CD4-positive, alpha-beta memory T cell (primary cell): ENCODE data around the gene MTPN. TPM values are rescaled to one million over a fixed set of nuclear protein-coding genes. Genes with fewer than 3 reads are reported as not detected.

Experiments
- CTCF ChIA-PET: fragments of 350-600 bp; sonication (Branson Sonifier 250); formaldehyde crosslinking; loops from one replicate; lab custom pipeline; 2021; ENCODE audit warnings: inconsistent platforms; ENCODE audit not compliant: partially characterized antibody; lab: Charles Lee
- POLR2A ChIA-PET: fragments of 350-600 bp; sonication (Branson Sonifier 250); formaldehyde crosslinking; loops from one replicate; lab custom pipeline; 2021; ENCODE audit not compliant: partially characterized antibody; lab: Charles Lee
- DNase-seq, 5 donors: peaks; one replicate each; pipeline versions ENCODE4 v3.0.0 to v3.0.0-alpha.2; 2020 to 2022; ENCODE audit warnings: mixed read lengths in 1 of 5
- H3K27ac ChIP-seq: one replicate; pipeline ENCODE4 v1.7.0; 2013; ENCODE audit warnings: low read depth, low read length
- H3K27me3 ChIP-seq: 2 replicates; pipeline ENCODE4 v1.7.0; 2013; ENCODE audit warnings: mild to moderate bottlenecking, low read length, moderate library complexity; ENCODE audit not compliant: insufficient read depth
- H3K36me3 ChIP-seq: 2 replicates; pipeline ENCODE4 v1.7.0; 2013; ENCODE audit warnings: mild to moderate bottlenecking, low read length, moderate library complexity; ENCODE audit not compliant: insufficient read depth
- H3K4me1 ChIP-seq: 2 replicates; pipeline ENCODE4 v1.7.0; 2013; ENCODE audit warnings: mild to moderate bottlenecking, low read length, moderate library complexity; ENCODE audit not compliant: insufficient read depth
- H3K4me3 ChIP-seq, 2 donors: one replicate each; pipeline ENCODE4 v1.7.0; 2013; ENCODE audit warnings: low read length in 2 of 2, mild to moderate bottlenecking in 1 of 2
- H3K9me3 ChIP-seq, 2 donors: one replicate each; pipeline ENCODE4 v1.7.0; 2013; ENCODE audit warnings: low read length in 2 of 2, control low read depth in 1 of 2; ENCODE audit not compliant: control insufficient read depth in 1 of 2
- H3K27ac Mint-ChIP-seq, 7 donors: one replicate each; pipeline ENCODE4 v1.8.0; 2020 to 2021; ENCODE audit warnings: mixed read lengths in 7 of 7, mild to moderate bottlenecking in 6 of 7, inconsistent platforms in 3 of 7, moderate library complexity in 3 of 7
- H3K27me3 Mint-ChIP-seq, 2 donors: one replicate each; pipeline ENCODE4 v1.8.0; 2020 to 2021; ENCODE audit warnings: mixed read lengths in 2 of 2
- H3K36me3 Mint-ChIP-seq, 2 donors: one replicate each; pipeline ENCODE4 v1.8.0; 2020 to 2021; ENCODE audit warnings: mixed read lengths in 2 of 2, inconsistent platforms in 1 of 2, mild to moderate bottlenecking in 1 of 2
- H3K4me1 Mint-ChIP-seq, 4 donors: one replicate each; pipeline ENCODE4 v1.8.0; 2020 to 2021; ENCODE audit warnings: mixed read lengths in 4 of 4, mild to moderate bottlenecking in 1 of 4
- H3K4me3 Mint-ChIP-seq, 8 donors: one replicate each; pipeline ENCODE4 v1.8.0; 2020 to 2021; ENCODE audit warnings: mixed read lengths in 8 of 8, mild to moderate bottlenecking in 7 of 8, moderate library complexity in 6 of 8, inconsistent platforms in 3 of 8
- H3K9me3 Mint-ChIP-seq, 8 donors: one replicate each; pipeline ENCODE4 v1.8.0; 2020 to 2021; ENCODE audit warnings: mixed read lengths in 8 of 8, mild to moderate bottlenecking in 5 of 8, inconsistent platforms in 3 of 8, moderate library complexity in 1 of 8
- intact Hi-C: fragments of 100-400 bp; cut with micrococcal nuclease; formaldehyde crosslinking; loops from one replicate; pipeline ENCODE4 v1.15.1; 2023
- polyA plus RNA-seq, 2 donors: library from polyadenylated mRNA; unstranded; fragments of 300-500 nt; fragmentation: Illumina TruSeq; gene quantifications; one replicate each; pipeline ENCODE4 v1.2.3, GENCODE V29; 2021
- total RNA-seq, 2 experiments: library from RNA; stranded (reverse); gene quantifications; one replicate each; pipeline ENCODE4 v1.2.3, GENCODE V29; 2021

The MTPN gene
- total and polyA plus RNA-seq, 4 experiments from 2014 or later, result 63.6 to 105 (median 83.8) TPM

DNA sequence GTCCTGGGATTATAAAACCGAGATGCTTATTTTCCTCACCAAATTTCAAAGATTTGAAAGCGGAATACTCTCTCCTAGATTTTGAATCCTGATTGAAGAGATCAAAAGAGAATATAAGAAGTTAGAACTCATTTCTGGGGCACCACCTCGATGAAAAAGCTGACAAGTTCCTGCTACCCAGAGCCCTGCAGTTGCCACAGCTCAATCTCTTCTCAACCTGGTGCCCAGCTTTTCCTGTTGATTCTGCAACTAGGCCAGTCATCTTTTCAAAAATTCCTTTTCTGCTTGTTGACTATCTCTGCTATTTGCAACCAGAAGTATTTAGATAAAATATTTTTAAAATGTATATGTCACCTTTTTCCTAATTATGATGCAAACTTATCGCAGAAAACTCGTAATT is 45.0 kb downstream of the MTPN start:
- peaks cover 53% of the 10 kb centered on the region for H3K4me1 ChIP-seq
- no peaks in the 10 kb centered on the region for H3K9me3 ChIP-seq
- H3K27ac Mint-ChIP-seq, result peak overlapping the region in 4 of 7 donors; percentile 22 to 71 (median 26)
- H3K27ac ChIP-seq, result no peak overlapping the region
- no peaks in the 10 kb centered on the region for H3K9me3 Mint-ChIP-seq
- peaks cover 38 to 66% (median 51%) of the 10 kb centered on the region in 4 donors for H3K4me1 Mint-ChIP-seq
- H3K4me3 Mint-ChIP-seq, result no peak overlapping the region
- DNase-seq, result no peak
- H3K4me3 ChIP-seq, result no peak overlapping the region
- H3K36me3 ChIP-seq, result peaks cover 15% of the 10 kb centered on the region
- no peaks in the 10 kb centered on the region for H3K27me3 Mint-ChIP-seq
- peaks cover 25 to 42% of the 10 kb centered on the region in 2 donors for H3K36me3 Mint-ChIP-seq
- intact Hi-C loops, result no loop called here
- CTCF ChIA-PET, result no interaction called here
- H3K27me3 ChIP-seq, result no peaks in the 10 kb centered on the region
- POLR2A ChIA-PET, result no interaction called here

DNA sequence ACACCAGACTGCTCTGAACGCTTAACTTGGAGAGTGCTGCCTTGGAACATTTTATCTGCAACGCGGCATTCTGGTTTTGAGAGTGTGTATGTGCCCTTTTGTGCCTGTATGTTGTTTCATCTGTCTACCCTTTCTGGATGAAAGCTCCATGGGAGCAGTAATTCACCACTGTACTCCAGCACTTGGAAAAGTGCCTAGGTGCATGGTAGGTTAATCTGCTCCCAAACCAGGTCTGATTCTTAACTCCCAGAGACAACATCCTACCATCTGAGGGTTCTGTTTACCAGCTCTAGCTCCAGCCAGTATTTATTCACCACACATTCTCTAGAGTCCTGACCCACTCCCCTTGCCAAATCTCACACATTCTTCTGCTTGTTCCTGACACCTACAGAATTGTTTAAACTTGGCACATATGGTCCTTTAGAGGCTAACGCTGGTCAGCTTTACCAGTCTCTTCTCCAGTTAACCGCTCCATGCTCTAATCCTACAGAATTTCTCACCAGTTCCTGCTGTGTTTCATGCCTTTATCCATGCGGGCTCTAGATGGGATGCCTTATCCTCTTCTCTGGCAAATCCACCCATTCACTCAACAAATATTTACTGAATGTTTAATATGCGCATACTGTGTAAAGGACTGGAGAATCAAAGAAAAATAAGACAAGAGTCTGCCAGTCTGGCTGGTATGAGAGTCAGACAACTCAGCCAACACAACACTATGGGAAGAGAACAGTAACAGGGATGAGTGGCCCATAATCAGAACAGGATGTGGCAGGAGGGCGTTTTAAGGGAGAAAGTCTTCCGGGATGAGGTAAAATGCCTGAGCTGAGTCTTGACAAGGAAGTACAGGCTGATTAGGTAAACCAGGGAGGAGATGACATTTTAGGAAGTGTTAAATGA is 46.3 kb downstream of the MTPN start:
- H3K4me3 ChIP-seq, result no peak overlapping the region
- Mint-ChIP-seq H3K27me3 (no peaks in the 10 kb centered on the region), H3K4me3 (no peak overlapping the region), H3K36me3 (peaks cover 30 to 52% of the 10 kb centered on the region in 2 donors), H3K9me3 (no peaks in the 10 kb centered on the region), H3K27ac (peak overlapping the region in 5 of 7 donors; percentile 2 to 90 (median 57)), H3K4me1 (peaks cover 32 to 54% (median 41%) of the 10 kb centered on the region in 4 donors)
- intact Hi-C loops, result no loop called here
- H3K4me1 ChIP-seq, result peaks cover 42% of the 10 kb centered on the region
- no peaks in the 10 kb centered on the region for H3K9me3 ChIP-seq
- no peaks in the 10 kb centered on the region for H3K27me3 ChIP-seq
- ChIA-PET CTCF (no interaction called here), POLR2A (no interaction called here)
- DNase-seq, result no peak
- H3K36me3 ChIP-seq, result peaks cover 15% of the 10 kb centered on the region
- H3K27ac ChIP-seq, result no peak overlapping the region

DNA sequence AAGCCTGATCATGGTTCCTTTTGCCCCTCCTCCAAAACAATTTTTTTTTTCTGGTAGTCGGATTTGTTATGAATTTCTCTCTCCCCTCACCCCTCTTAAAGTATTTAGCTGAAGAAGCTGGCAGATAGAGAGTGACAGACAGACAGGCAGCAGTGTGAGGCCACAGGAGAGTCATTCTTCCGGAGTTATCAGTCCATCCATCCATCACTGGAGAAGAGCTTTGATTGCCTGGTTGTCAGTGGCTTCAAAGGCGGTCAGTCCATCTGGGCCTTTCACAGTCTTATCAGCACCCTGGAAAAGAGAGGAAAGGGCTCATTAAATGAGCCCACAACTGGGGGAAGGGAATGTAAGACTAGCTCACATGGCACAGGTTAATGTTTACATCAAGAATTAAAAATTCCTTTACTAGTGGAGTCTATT is 47.4 kb downstream of the MTPN start:
- Histone ChIP-seq H3K27ac (no peak overlapping the region), H3K4me1 (peaks cover 31% of the 10 kb centered on the region), H3K27me3 (no peaks in the 10 kb centered on the region), H3K9me3 (no peaks in the 10 kb centered on the region), H3K36me3 (peaks cover 15% of the 10 kb centered on the region), H3K4me3 (no peak overlapping the region)
- DNase-seq, result no peak
- Mint-ChIP-seq H3K36me3 (peaks cover 30 to 50% of the 10 kb centered on the region in 2 donors), H3K4me3 (no peak overlapping the region), H3K9me3 (no peaks in the 10 kb centered on the region), H3K27me3 (no peaks in the 10 kb centered on the region), H3K4me1 (peaks cover 26 to 43% (median 32%) of the 10 kb centered on the region in 4 donors), H3K27ac (peak overlapping the region in 4 of 7 donors; percentile 10 to 77 (median 34))
- ChIA-PET CTCF (no interaction called here), POLR2A (no interaction called here)
- intact Hi-C loops, result no loop called here

DNA sequence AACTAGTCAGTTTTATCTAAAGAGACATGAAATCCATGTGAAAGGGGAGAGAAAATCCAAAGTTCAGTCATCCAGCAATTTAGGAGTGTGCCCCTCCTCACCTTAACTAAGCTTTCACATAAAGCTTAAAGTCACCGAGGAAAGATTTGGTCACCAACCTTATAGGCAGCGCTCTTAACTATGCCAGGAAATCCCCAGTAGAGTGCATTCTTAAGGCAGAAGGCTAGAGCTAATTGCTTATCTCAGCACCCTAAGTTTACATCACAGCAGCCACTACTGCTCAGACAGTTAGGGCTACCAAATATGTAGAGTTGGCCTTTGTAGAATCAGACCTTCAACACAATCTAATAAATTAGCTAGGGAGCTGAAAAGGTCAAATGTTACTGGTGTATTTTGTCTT is 47.9 kb downstream of the MTPN start:
- Mint-ChIP-seq H3K4me3 (no peak overlapping the region), H3K4me1 (peaks cover 21 to 38% (median 29%) of the 10 kb centered on the region in 4 donors), H3K27ac (peak overlapping the region in 1 of 7 donors; percentile 17), H3K27me3 (no peaks in the 10 kb centered on the region), H3K36me3 (peaks cover 30 to 50% of the 10 kb centered on the region in 2 donors), H3K9me3 (no peaks in the 10 kb centered on the region)
- ChIA-PET CTCF (no interaction called here), POLR2A (no interaction called here)
- Histone ChIP-seq H3K4me3 (no peak overlapping the region), H3K27ac (no peak overlapping the region), H3K9me3 (no peaks in the 10 kb centered on the region), H3K4me1 (peaks cover 26% of the 10 kb centered on the region), H3K27me3 (no peaks in the 10 kb centered on the region), H3K36me3 (peaks cover 15% of the 10 kb centered on the region)
- intact Hi-C loops, result no loop called here
- DNase-seq, result no peak

DNA sequence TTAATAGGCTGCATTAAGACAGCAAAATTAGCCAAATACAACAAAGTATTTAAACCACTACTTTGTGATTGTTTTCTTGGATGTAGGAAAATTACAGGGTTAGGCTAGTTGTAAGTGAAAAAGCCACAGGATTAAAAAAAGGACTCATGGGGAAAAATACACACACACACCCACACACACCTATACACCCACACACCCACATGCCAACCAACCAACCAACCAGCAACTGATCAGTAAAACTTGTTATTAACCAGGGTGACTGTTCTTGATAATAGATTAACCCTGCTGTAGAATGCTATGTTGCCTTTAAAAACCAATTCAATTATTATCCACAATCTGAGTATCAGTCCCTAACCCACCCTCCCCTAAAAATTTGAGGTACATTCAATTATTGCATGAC is 49.0 kb downstream of the MTPN start:
- DNase-seq, result no peak
- Histone ChIP-seq H3K36me3 (peaks cover 15% of the 10 kb centered on the region), H3K4me3 (no peak overlapping the region), H3K9me3 (no peaks in the 10 kb centered on the region), H3K27me3 (no peaks in the 10 kb centered on the region), H3K4me1 (peaks cover 16% of the 10 kb centered on the region), H3K27ac (no peak overlapping the region)
- Mint-ChIP-seq H3K36me3 (peaks cover 30 to 50% of the 10 kb centered on the region in 2 donors), H3K27me3 (no peaks in the 10 kb centered on the region), H3K4me3 (no peak overlapping the region), H3K4me1 (peaks cover 15 to 27% (median 20%) of the 10 kb centered on the region in 4 donors), H3K9me3 (no peaks in the 10 kb centered on the region), H3K27ac (no peak overlapping the region)
- intact Hi-C loops, result no loop called here
- CTCF ChIA-PET, result no interaction called here
- POLR2A ChIA-PET, result no interaction called here

DNA sequence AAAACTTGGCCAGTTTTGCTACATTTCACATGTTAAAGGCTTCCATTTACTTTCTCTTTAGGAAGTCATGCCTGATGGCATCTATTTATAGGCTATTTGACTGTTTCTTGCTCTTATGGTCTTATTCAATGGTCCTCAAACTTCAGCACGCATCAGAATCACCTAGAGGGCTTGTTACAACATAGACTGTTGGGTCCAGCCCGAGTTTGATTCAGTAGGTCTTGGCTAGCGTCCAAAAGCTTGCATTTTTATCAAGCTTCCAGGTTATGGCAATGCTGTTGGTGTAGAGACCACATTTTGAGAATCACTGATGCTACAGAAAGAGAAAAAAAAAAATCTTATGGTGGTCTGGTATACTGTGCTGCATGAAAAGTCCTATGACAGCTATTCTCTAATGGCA is 51.9 kb downstream of the MTPN start:
- Histone ChIP-seq H3K27ac (no peak overlapping the region), H3K27me3 (no peaks in the 10 kb centered on the region), H3K9me3 (no peaks in the 10 kb centered on the region), H3K36me3 (peaks cover 15% of the 10 kb centered on the region), H3K4me1 (peaks cover 8% of the 10 kb centered on the region), H3K4me3 (no peak overlapping the region)
- H3K36me3 Mint-ChIP-seq, result peaks cover 39% of the 10 kb centered on the region in 2 donors
- POLR2A ChIA-PET, result no interaction called here
- intact Hi-C loops, result no loop called here
- CTCF ChIA-PET, result no interaction called here
- no peak overlapping the region for H3K4me3 Mint-ChIP-seq
- peaks cover 0 to 7% (median 0%) of the 10 kb centered on the region in 8 donors for H3K9me3 Mint-ChIP-seq
- no peak overlapping the region for H3K27ac Mint-ChIP-seq
- peaks cover 6 to 9% (median 7%) of the 10 kb centered on the region in 4 donors for H3K4me1 Mint-ChIP-seq
- no peaks in the 10 kb centered on the region for H3K27me3 Mint-ChIP-seq
- DNase-seq, result no peak

DNA sequence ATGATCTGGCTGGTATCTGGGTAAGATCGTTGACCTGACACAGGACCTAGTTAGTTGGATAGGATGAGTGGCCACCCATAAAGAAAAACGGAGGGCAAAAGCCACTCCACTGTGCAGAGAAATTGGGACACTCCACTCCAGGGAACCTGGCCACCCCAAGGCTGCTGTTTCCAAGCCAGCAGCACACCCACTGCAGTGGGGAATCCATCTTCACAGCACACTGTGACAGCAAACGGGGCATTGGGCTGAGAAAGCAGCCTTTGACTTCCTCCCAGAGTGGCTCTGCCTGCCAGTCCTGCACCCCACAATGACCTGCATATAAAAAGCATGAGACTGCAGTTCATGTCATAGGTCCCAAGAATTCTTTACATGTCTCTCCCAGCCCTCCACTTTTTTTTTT is 52.9 kb downstream of the MTPN start:
- POLR2A ChIA-PET, result no interaction called here

More for the DNA sequence above, 52.9 kb downstream of the MTPN start:
- H3K27ac Mint-ChIP-seq, result no peak overlapping the region
- H3K27me3 Mint-ChIP-seq, result no peaks in the 10 kb centered on the region
- intact Hi-C loops, result no loop called here
- Histone ChIP-seq H3K36me3 (peaks cover 8% of the 10 kb centered on the region), H3K27ac (no peak overlapping the region), H3K4me1 (peaks cover 4% of the 10 kb centered on the region), H3K4me3 (no peak overlapping the region), H3K27me3 (no peaks in the 10 kb centered on the region), H3K9me3 (no peaks in the 10 kb centered on the region)
- H3K36me3 Mint-ChIP-seq, result peaks cover 31 to 32% of the 10 kb centered on the region in 2 donors
- H3K4me3 Mint-ChIP-seq, result no peak overlapping the region
- H3K4me1 Mint-ChIP-seq, result peaks cover 0 to 6% (median 3%) of the 10 kb centered on the region in 4 donors
- peaks cover 0 to 7% (median 0%) of the 10 kb centered on the region in 8 donors for H3K9me3 Mint-ChIP-seq
- DNase-seq, result no peak
- CTCF ChIA-PET, result no interaction called here
